HCT116 (cell line): ENCODE data around the gene AP1M1. TPM values are rescaled to one million over a fixed set of nuclear protein-coding genes. Genes with fewer than 3 reads are reported as not detected.

ENCODE experiments used
- ATAC-seq: fragments of 200-7000 bp; cut with Tn5 transposase; 2 replicates; pipeline ENCODE4 v1.9.1; 2020; ENCODE audit warnings: mild to moderate bottlenecking, moderate library complexity
- BruUV-seq: library from RNA; stranded (reverse); fragments of 400-500 nt; replicated peaks from 2 replicates; lab custom pipeline; 2021; lab: Mats Ljungman, UMichigan
- CTCF ChIA-PET: fragments of 300-600 bp; sonication (Branson Sonifier 250); formaldehyde crosslinking; loops from one replicate; lab custom pipeline; 2021; ENCODE audit warnings: antibody characterized with exemption; lab: Charles Lee
- POLR2A ChIA-PET: fragments of 300-600, 350-600 bp; sonication (Branson Sonifier 250); formaldehyde crosslinking; loops from one replicate; lab custom pipeline; 2021; ENCODE audit warnings: antibody characterized with exemption; lab: Charles Lee
- RAD21 ChIA-PET, 2 experiments: fragments of 300-600 bp; sonication (Branson Sonifier 250); formaldehyde crosslinking; loops; one replicate each; lab custom pipeline; 2023; ENCODE audit warnings: low total read pairs in 2 of 2; ENCODE audit not compliant: uncharacterized antibody in 2 of 2, unreplicated experiment in 2 of 2, low non-redundant PET in 1 of 2; lab: Charles Lee
- DNase-seq: peaks from one replicate; pipeline ENCODE4 v3.0.0-alpha.2; 2010; ENCODE audit warnings: low read depth, low spot score
- H2AFZ ChIP-seq: fragments of 200-600 bp; shearing (Covaris generic), sonication (generic); 2 replicates; pipeline ENCODE4 v1.6.1; 2017; ENCODE audit warnings: low read depth, mixed run types, mixed read lengths, antibody characterized with exemption, low read length; ENCODE audit not compliant: poor library complexity, severe bottlenecking
- H3K27ac ChIP-seq: 2 replicates; pipeline ENCODE4 v1.5.1; 2012; ENCODE audit warnings: low read depth, low read length
- H3K27me3 ChIP-seq: fragments of 200-600 bp; sonication (generic); 2 replicates; pipeline ENCODE4 v1.6.1; 2016; ENCODE audit warnings: mixed run types, low read length, mixed read lengths; ENCODE audit not compliant: insufficient read depth
- H3K36me3 ChIP-seq, 2 experiments: fragments of 200-500 bp in 1 of 2; fragments of 200-600 bp in 1 of 2; sonication (Bioruptor generic) in 1 of 2; sonication (generic) in 1 of 2; 2 replicates each; pipeline versions ENCODE4 v1.5.1 to v1.6.1; 2014 to 2016; ENCODE audit warnings: low read length in 2 of 2, inconsistent platforms in 1 of 2, mixed read lengths in 1 of 2, mixed run types in 1 of 2; ENCODE audit not compliant: insufficient read depth in 2 of 2, control insufficient read depth in 1 of 2
- H3K4me1 ChIP-seq, 2 experiments: fragments of 200-600 bp in 1 of 2; sonication (generic) in 1 of 2; 2 replicates each; pipeline versions ENCODE4 v1.5.1 to v1.6.1; 2012 to 2017; ENCODE audit warnings: low read length in 2 of 2, inconsistent platforms in 1 of 2, mild to moderate bottlenecking in 1 of 2, mixed read lengths in 1 of 2, mixed run types in 1 of 2, moderate library complexity in 1 of 2; ENCODE audit not compliant: insufficient read depth in 2 of 2, control insufficient read depth in 1 of 2
- H3K4me2 ChIP-seq: fragments of 200-600 bp; sonication (generic); 2 replicates; pipeline ENCODE4 v1.6.1; 2017; ENCODE audit warnings: mixed run types, low read length, mixed read lengths
- H3K4me3 ChIP-seq, 2 experiments: fragments of 200-600 bp in 1 of 2; sonication (generic) in 1 of 2; replicated peaks in 1 of 2; 2 replicates each; pipeline ENCODE4 v1.5.1; 2011 to 2016; ENCODE audit warnings: low read length in 2 of 2, control low read depth in 1 of 2, low read depth in 1 of 2, mild to moderate bottlenecking in 1 of 2, mixed read lengths in 1 of 2, mixed run types in 1 of 2
- H3K79me2 ChIP-seq: fragments of 200-600 bp; sonication (generic); 2 replicates; pipeline ENCODE4 v1.6.1; 2017; ENCODE audit warnings: mild to moderate bottlenecking, mixed run types, low read length, moderate library complexity, mixed read lengths; ENCODE audit not compliant: insufficient read depth
- H3K9ac ChIP-seq: fragments of 200-600 bp; sonication (generic); 2 replicates; pipeline ENCODE4 v1.6.1; 2016; ENCODE audit warnings: low read length, mixed read lengths
- H3K9me2 ChIP-seq: fragments of 200-600 bp; sonication (generic), shearing (Covaris generic); 2 replicates; pipeline ENCODE4 v1.6.1; 2017; ENCODE audit warnings: mixed run types, mild to moderate bottlenecking, moderate library complexity; ENCODE audit not compliant: insufficient read depth
- H3K9me3 ChIP-seq, 2 experiments: fragments of 200-500 bp in 1 of 2; fragments of 200-600 bp in 1 of 2; sonication (Bioruptor generic) in 1 of 2; sonication (generic) in 1 of 2; 2 replicates each; pipeline ENCODE4 v1.6.1; 2014 to 2017; ENCODE audit warnings: low read length in 2 of 2, mixed read lengths in 2 of 2, inconsistent platforms in 1 of 2, low read depth in 1 of 2, mild to moderate bottlenecking in 1 of 2, mixed run types in 1 of 2, moderate library complexity in 1 of 2; ENCODE audit not compliant: control insufficient read depth in 1 of 2, insufficient read depth in 1 of 2
- H4K20me1 ChIP-seq: fragments of 200-600 bp; sonication (generic), shearing (Covaris generic); 2 replicates; pipeline ENCODE4 v1.6.1; 2017; ENCODE audit warnings: mixed run types, mild to moderate bottlenecking, moderate library complexity; ENCODE audit not compliant: insufficient read depth
- ATF3 ChIP-seq: IDR thresholded peaks from 2 replicates; pipeline ENCODE4 v1.6.1; 2012
- CTCF ChIP-seq, 3 experiments: fragments of 200-600 bp in 1 of 3; sonication (generic) in 1 of 3; IDR thresholded peaks in 2 of 3; conservative IDR thresholded peaks in 1 of 3; 2 replicates each; pipeline ENCODE4 v1.5.1; 2012 to 2017; ENCODE audit warnings: low read depth in 2 of 3, low read length in 2 of 3, antibody characterized with exemption in 1 of 3, borderline replicate concordance in 1 of 3, control low read depth in 1 of 3, mild to moderate bottlenecking in 1 of 3, mixed read lengths in 1 of 3, mixed run types in 1 of 3, moderate library complexity in 1 of 3; ENCODE audit not compliant: insufficient read depth in 1 of 3
- EGR1 ChIP-seq: IDR thresholded peaks from 2 replicates; pipeline ENCODE4 v1.6.1; 2012; ENCODE audit warnings: low read depth
- EZH2 ChIP-seq: fragments of 200-600 bp; sonication (generic); IDR thresholded peaks from 2 replicates; pipeline ENCODE4 v1.6.1; 2017; ENCODE audit warnings: antibody characterized with exemption, mixed run types
- EZH2phosphoT487 ChIP-seq: fragments of 200-600 bp; IDR thresholded peaks from 2 replicates; pipeline ENCODE4 v1.6.1; 2018; ENCODE audit warnings: antibody characterized with exemption, borderline replicate concordance
- JUND ChIP-seq: IDR thresholded peaks from 2 replicates; pipeline ENCODE4 v1.6.1; 2012
- MAX ChIP-seq: IDR thresholded peaks from 2 replicates; pipeline ENCODE4 v1.6.1; 2012
- REST ChIP-seq: IDR thresholded peaks from 2 replicates; pipeline ENCODE4 v1.6.1; 2012; ENCODE audit warnings: low read depth
- TCF7L2 ChIP-seq: IDR thresholded peaks from 2 replicates; pipeline ENCODE4 v1.7.0; 2011; ENCODE audit warnings: borderline replicate concordance, inconsistent platforms; ENCODE audit not compliant: insufficient read depth, insufficient read length; ENCODE audit errors: extremely low read depth
- YY1 ChIP-seq: IDR thresholded peaks from 2 replicates; pipeline ENCODE4 v1.6.1; 2011; ENCODE audit warnings: low read length, low read depth, moderate library complexity, mild to moderate bottlenecking; ENCODE audit not compliant: insufficient replicate concordance; ENCODE audit errors: extremely low read depth
- ZBTB33 ChIP-seq: IDR thresholded peaks from 2 replicates; pipeline ENCODE4 v1.6.1; 2011; ENCODE audit warnings: mild to moderate bottlenecking, low read length, moderate library complexity; ENCODE audit not compliant: insufficient replicate concordance; ENCODE audit errors: extremely low read depth
- ZNF274 ChIP-seq: fragments of 200-500 bp; sonication (Bioruptor generic); IDR thresholded peaks from 2 replicates; pipeline ENCODE4 v1.6.1; 2014; ENCODE audit warnings: mild to moderate bottlenecking, low read depth, low read length, inconsistent platforms
- intact Hi-C: fragments of 100-400 bp; cut with micrococcal nuclease; formaldehyde crosslinking; loops from 2 replicates; pipeline ENCODE4 v1.10.0; 2022
- total RNA-seq: library from RNA; stranded (reverse); gene quantifications from one replicate; pipeline ENCODE4 v1.2.1, GENCODE V29; 2021; ENCODE audit not compliant: unreplicated experiment

The AP1M1 gene
- total RNA-seq, 1 experiment from 2014 or later: 50.0 TPM

- H3K9ac ChIP-seq: no peak overlapping the region
- no peak overlapping the region for H3K4me2 ChIP-seq
- no peaks in the 10 kb centered on the region for H3K9me3 ChIP-seq
- H3K79me2 ChIP-seq: no peaks in the 10 kb centered on the region
- H3K9me2 ChIP-seq: no peaks in the 10 kb centered on the region
- no peak overlapping the region for H3K27ac ChIP-seq
- no peak overlapping the region for H2AFZ ChIP-seq
- DNase-seq: no peak
- intact Hi-C loops: no loop called here
- H3K4me3 ChIP-seq: no peak overlapping the region
- H3K27me3 ChIP-seq: no peaks in the 10 kb centered on the region
- TF ChIP-seq TCF7L2: no peak
- TF ChIP-seq EZH2: no peak
- no peak for TF ChIP-seq YY1
- no peak for TF ChIP-seq ZNF274
- no peak for TF ChIP-seq ZBTB33
- TF ChIP-seq EZH2phosphoT487: no peak
- no peak for TF ChIP-seq ATF3
- no peak for TF ChIP-seq JUND
- TF ChIP-seq EGR1: no peak
- TF ChIP-seq REST: no peak
- TF ChIP-seq CTCF (IDR thresholded peaks at IDR 0.05 in 2 of 3, conservative IDR thresholded peaks at IDR 0.05 in 1 of 3; ENCODE audit: borderline replicate concordance in 1 of 3, insufficient read depth in 1 of 3, low read depth in 2 of 3, low read length in 2 of 3): no peak
- TF ChIP-seq MAX: no peak
- no peak for ATAC-seq
- CTCF ChIA-PET: no interaction called here
- POLR2A ChIA-PET: no interaction called here
- H3K36me3 ChIP-seq: no peaks in the 10 kb centered on the region
- no peaks in the 10 kb centered on the region for H3K4me1 ChIP-seq
- RAD21 ChIA-PET: no interaction called here
- H4K20me1 ChIP-seq: no peaks in the 10 kb centered on the region
- BruUV-seq: no TSS peak
These were observed 75.2 kb downstream of the AP1M1 start for GRCh38 chr19:16272945-16273344.
